ENCODE data around the gene DYNLT3. TPM values are rescaled to one million over a fixed set of nuclear protein-coding genes. Genes with fewer than 3 reads are reported as not detected.

Gene DYNLT3
- total RNA-seq, 1 donor from 2014 or later = 12.4 TPM

GRCh38 chrX:37846141-37846540, 1.2 kb downstream of the DYNLT3 start:
- intact Hi-C loops (cut with micrococcal nuclease) = loop anchor here (2.0 to 5.0 kb wide), 3 partner anchors 99 to 481 kb away; partner anchors contain the start of gene RPGR

DNA sequence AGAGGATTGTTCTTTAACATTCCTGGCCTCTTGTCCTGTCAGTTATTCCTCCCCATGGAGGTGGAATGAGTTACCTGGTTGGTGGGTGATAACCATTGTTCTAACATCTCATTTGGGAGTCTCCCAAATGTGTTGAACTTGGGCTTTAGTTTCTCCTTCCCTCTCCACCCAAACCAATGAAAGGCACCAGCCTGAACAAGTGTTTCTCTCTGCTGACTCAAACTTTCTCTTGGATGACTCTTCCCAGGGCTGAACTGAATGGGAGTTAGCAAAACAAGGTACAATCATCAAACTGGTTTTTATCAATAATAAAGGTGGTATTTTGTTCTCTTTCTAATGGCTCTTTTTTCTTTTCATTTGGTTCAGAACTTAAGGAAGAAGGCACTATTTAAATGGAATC, 2.7 kb downstream of the DYNLT3 start:
- intact Hi-C loops (cut with micrococcal nuclease) = loop anchor here (5.0 kb wide), 1 partner anchor 97 kb away; no protein-coding TSS in a partner anchor

- intact Hi-C loops (cut with micrococcal nuclease) = no loop called here
Measured at GRCh38 chrX:37840931-37841330, 6.4 kb downstream of the DYNLT3 start.

GRCh38 chrX:37834937-37835336, 12.4 kb downstream of the DYNLT3 start:
- intact Hi-C loops (cut with micrococcal nuclease) = no loop called here

GRCh38 chrX:37830371-37830770, 17.0 kb downstream of the DYNLT3 start:
- intact Hi-C loops (cut with micrococcal nuclease) = no loop called here

DNA sequence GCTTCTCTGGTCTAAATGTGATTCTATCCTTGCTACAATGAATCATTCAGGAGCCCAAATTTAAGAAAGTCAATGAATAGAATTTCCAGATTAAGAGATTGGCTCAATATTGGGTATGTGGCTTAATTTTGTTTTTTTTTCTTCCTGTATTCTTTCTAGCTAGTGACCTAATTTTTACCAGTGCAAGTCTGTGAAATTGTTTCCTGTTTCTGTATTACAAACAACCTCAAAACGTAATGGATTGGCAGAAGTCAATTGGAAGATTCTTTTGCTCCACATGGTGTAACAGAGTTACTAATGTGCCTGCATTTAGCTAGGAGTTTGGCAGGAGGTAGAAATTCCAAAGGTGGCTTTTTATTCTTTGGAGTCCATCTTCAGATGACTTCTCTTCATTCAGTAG, 17.6 kb downstream of the DYNLT3 start:
- intact Hi-C loops (cut with micrococcal nuclease) = loop anchor here (5.0 kb wide), 1 partner anchor 498 kb away; the partner anchor contains the start of gene RPGR

GRCh38 chrX:37825215-37825842, 22.0 kb downstream of the DYNLT3 start:
- intact Hi-C loops (cut with micrococcal nuclease) = loop anchor here (1.0 to 5.0 kb wide), 2 partner anchors 80 to 502 kb away; partner anchors contain the start of gene RPGR

DNA sequence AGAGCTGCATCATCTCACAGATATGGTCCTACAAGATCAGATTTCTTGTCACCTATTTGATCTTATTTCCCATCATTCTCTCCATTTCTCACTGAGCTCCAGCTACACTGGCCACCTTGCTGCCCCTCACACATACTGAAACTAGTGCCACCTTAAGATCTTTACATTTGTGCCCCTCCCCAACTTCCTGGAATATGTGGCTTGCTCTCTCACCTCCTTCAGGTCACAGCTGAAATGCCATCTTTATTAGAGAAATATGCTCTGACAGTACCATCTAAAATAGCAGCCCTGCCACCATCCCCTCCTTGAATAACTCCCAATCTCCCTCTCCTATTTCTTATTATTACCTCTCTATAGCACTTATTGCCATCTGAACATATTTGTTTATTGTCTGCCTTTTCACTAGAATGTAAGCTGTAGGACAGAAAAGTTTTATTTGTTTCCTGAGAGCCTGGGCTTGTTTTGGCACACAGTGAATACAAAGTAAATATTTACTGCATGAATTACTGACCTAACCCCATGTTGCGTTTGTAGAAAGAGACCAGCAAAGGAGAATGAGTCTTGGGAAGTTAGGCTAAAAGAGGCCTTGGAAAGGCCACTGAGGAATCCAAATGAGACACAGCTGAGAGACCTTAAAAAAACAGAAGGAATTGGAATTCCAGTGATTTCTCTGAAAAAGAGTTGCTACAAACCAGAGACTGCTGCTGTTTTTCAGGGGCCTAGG, 22.7 kb downstream of the DYNLT3 start:
- intact Hi-C loops (cut with micrococcal nuclease) = loop anchor here (1.0 to 5.0 kb wide), 2 partner anchors 79 to 503 kb away; partner anchors contain the start of gene RPGR

DNA sequence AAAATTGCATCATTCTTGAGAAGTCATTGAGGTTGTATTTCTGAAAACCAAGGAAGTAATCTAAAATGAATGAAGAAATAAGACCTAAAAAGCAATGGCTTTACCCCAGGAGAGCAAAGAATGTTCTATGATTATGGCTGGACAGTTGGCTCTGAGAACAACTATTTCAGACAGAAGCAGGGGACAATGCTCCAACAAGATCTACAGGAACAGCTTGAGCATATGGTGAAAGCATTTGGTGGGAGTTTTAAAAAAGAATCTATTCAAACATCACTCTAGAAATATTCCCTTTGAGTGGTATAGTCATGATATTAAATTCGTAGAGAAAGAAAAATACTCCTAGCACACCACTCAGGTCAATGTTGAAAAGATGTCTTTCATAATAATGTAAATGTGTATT, 26.7 kb downstream of the DYNLT3 start:
- intact Hi-C loops (cut with micrococcal nuclease) = no loop called here

GRCh38 chrX:37818031-37818430, 29.3 kb downstream of the DYNLT3 start:
- intact Hi-C loops (cut with micrococcal nuclease) = no loop called here

DNA sequence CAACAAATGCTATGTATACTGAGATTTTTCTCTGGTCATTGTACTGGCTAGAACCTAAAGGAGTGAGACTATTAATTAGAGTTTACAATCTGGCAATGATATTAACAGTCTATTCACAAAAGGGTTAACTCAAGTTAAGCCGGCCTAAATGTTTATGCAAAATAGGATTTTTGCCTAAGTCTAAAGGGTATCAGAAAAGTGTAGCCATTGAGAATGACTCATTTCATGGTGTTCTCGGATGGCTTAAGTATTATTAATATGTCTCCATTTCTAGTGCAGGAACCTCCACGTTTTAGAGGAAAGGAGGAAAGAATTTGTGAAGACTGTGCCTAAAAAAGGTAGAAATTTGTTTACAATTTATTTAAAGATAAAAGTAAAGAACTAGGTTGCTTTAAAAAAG, 29.8 kb downstream of the DYNLT3 start:
- intact Hi-C loops (cut with micrococcal nuclease) = no loop called here

DNA sequence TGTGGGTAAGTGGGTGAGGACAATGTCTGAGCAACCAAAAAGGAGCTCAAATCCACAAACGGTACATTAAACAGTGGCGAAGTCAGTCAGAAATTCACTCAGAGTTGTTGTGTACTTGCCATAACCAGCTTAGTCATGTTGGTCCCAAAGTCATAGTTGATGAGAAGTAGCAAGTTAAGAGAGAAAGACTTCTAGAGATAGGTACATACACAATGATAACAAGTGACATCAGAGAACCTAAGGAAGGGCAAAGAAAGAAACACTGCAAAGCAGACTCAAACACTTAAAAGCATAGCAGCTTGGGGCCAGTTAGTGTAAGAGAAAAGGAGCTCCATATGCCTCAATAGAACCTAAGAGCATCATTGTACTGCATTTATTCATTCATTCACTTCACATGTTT, 30.2 kb downstream of the DYNLT3 start:
- intact Hi-C loops (cut with micrococcal nuclease) = no loop called here

GRCh38 chrX:37816766-37817165, 30.6 kb downstream of the DYNLT3 start:
- intact Hi-C loops (cut with micrococcal nuclease) = no loop called here

GRCh38 chrX:37815366-37815765, 32.0 kb downstream of the DYNLT3 start:
- intact Hi-C loops (cut with micrococcal nuclease) = no loop called here

DNA sequence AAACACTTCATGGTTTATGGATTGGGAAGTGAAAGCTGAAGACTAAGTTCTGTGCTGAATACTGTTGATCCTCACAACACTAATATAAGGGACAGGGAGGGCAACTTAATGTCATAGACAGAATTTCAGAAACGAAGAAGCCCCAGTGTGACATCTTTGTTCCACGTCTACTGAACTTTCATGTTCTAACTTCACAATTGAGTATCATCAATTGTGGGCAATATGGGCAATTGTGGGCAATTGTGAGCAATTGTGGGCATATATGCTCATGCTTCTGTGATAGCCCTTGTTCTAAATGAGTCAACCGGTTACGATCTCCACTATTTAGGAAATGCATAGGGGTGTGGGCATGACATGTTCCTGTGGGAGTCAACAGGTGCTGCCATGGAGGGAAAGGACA, 33.8 kb downstream of the DYNLT3 start:
- intact Hi-C loops (cut with micrococcal nuclease) = no loop called here

- intact Hi-C loops (cut with micrococcal nuclease) = no loop called here
Measured at GRCh38 chrX:37812110-37812509, 35.3 kb downstream of the DYNLT3 start.

DNA sequence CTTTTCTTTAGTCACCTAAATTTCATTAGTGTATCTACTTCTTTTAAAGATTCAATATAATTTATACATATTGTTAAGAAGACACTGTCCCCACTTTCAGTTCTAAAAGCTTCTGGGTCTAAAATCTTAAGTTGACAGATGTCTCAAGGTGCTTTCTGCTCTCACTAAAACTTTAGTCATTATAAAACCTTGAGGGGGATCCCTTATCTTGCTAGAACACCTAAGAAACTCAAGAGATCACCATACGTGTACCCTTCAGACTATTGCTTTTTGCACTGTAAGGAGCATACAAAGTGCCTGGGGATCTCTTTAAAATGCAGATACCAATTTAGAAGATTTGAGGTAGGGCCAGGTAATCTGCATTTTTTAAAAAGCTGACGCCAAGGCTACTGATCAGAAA, 37.4 kb downstream of the DYNLT3 start:
- intact Hi-C loops (cut with micrococcal nuclease) = no loop called here

GRCh38 chrX:37803057-37803456, 44.3 kb downstream of the DYNLT3 start:
- intact Hi-C loops (cut with micrococcal nuclease) = no loop called here

DNA sequence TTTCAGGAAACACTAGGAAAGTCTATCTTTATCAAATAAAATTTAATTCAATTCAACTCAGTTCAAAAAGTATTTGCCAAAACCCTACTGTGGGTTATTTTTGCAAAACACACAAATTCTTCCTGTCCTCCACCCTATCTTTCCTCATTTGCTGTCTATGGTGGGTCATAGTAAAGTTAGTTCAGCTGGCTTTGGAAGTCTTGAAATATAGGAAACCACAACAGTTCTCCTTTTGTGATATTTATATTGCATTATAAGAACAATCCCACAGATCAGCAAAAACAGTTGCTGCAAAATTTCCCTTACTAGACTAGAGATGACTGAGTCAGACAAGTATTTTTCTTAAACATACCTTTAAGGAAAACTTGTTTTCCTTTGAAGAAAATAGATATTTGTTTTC, 45.3 kb downstream of the DYNLT3 start:
- intact Hi-C loops (cut with micrococcal nuclease) = no loop called here

DNA sequence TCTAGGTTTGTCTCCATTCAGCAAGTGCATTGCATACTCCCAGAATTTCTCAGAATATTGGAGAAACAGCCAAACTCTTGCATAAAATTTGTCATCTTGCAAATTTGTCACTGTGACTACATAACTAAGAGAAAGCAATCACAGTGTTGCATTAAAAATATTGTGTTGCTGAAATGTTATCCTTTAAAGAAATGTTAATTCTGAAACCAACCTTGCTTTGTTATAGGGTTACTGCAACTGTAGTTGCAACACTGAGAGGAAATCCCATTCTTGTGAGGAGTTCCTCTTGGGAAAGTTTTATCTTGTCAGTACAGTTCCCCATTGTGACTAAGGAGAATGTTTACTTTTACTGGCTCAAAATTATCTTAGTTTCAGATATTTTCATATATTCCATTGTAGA, 46.7 kb downstream of the DYNLT3 start:
- intact Hi-C loops (cut with micrococcal nuclease) = no loop called here

DNA sequence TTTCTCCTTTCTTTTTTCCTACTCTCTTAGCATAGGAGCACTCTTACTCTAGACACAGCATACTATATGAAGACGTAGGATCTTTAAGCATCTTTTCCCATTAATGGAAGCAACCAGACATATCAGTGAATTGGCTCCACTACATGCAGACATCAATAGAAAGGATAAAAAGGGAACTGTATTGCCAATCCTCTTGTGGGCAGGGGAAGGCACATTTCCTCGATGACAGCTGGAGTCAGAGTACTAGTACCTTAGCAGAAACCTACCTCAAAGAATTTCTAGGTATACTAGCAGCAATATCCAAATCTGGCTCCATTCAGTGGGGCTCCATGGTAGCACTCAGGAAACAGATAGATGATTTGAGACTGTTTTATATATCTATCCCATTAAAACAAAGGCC, 47.4 kb downstream of the DYNLT3 start:
- intact Hi-C loops (cut with micrococcal nuclease) = no loop called here

GRCh38 chrX:37796805-37797204, 50.6 kb downstream of the DYNLT3 start:
- intact Hi-C loops (cut with micrococcal nuclease) = no loop called here

DNA sequence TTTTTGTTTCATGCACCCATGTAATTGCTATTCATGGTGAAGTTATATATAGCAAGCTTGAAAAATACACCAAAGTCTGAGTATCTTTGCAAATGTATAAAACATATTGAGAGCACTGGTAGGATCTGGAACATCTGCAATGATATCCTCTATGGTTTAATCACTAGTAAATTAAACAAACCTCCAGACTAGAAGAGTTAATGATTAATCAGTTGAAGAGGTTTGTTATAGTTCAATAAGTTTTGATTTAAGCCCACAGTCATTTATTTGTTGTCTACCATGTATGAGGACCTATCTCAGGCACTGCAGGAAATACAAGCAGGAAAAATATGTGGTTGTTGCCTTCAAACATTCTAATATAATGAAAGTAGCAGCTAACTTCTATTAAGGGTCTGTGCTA, 51.1 kb downstream of the DYNLT3 start:
- intact Hi-C loops (cut with micrococcal nuclease) = no loop called here

Data from T-helper 2 cell treated with Interferon-gamma antibody and Interleukin-4, amounts not matched to agents 100 ng/mL and 5 ng/mL, for 36 hours (primary cell).